DMS153 treated with DMSO at 0.1 percent for 48 hours (cell line): ENCODE measurements around the gene PLD6.
"Not testable (repeated sequence)": the region's sequence is repeated elsewhere in the genome, so short reads cannot be mapped to it uniquely, and the experiment has no call there.

ENCODE experiments used
- DNase-seq: peaks from one replicate; lab custom pipeline; 2025; ENCODE audit not compliant: unreplicated experiment; lab: John Stamatoyannopoulos, UW

Gene PLD6

GRCh38 chr17:17179371-17179827 lies 26.7 kb downstream of the PLD6 start:
- no peak for DNase-seq

- no peak for DNase-seq
These were observed 29.0 kb downstream of the PLD6 start for GRCh38 chr17:17177176-17177575.

- no peak for DNase-seq
These were observed 29.8 kb downstream of the PLD6 start for GRCh38 chr17:17176341-17176740.

- DNase-seq: no peak
These were observed 30.2 kb downstream of the PLD6 start for GRCh38 chr17:17175917-17176316.

- DNase-seq: no peak
These were observed 30.8 kb downstream of the PLD6 start for GRCh38 chr17:17175340-17175739.

DNA sequence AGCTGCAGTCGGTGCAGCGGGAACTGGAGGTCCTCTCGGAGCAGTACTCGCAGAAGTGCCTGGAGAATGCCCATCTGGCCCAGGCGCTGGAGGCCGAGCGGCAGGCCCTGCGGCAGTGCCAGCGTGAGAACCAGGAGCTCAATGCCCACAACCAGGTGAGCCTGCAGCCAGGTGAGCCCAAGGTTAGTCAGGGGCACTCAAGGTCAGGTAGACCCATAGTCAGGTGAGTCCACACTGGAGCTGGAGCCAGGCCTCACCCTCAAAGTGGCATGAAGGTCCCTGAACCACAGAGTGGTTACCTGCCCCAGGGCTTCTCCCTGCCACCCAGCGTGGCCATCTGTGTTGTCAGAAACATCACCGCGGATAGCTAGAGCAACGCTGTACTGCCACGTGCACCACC lies 32.2 kb downstream of the PLD6 start:
- no peak for DNase-seq

DNA sequence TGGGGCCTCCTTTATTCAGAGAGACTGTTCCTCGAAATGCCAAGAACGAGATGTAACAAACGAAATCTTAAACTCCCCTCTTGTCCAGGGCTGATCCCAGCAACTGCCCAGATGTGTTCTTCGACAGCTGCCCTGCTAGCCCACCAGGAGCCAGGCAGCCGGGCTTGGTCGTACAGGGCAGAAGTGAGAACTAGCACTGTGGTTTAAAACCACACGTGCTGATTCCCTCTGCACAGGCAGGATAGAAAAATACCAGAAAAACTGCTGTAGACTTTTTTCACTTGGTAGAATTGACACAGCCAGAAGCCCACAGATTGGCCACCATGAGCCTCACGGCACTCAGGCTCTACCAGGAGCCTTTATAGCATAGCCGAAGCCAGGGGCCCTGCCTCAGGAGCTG lies 33.1 kb downstream of the PLD6 start:
- DNase-seq: no peak

DNA sequence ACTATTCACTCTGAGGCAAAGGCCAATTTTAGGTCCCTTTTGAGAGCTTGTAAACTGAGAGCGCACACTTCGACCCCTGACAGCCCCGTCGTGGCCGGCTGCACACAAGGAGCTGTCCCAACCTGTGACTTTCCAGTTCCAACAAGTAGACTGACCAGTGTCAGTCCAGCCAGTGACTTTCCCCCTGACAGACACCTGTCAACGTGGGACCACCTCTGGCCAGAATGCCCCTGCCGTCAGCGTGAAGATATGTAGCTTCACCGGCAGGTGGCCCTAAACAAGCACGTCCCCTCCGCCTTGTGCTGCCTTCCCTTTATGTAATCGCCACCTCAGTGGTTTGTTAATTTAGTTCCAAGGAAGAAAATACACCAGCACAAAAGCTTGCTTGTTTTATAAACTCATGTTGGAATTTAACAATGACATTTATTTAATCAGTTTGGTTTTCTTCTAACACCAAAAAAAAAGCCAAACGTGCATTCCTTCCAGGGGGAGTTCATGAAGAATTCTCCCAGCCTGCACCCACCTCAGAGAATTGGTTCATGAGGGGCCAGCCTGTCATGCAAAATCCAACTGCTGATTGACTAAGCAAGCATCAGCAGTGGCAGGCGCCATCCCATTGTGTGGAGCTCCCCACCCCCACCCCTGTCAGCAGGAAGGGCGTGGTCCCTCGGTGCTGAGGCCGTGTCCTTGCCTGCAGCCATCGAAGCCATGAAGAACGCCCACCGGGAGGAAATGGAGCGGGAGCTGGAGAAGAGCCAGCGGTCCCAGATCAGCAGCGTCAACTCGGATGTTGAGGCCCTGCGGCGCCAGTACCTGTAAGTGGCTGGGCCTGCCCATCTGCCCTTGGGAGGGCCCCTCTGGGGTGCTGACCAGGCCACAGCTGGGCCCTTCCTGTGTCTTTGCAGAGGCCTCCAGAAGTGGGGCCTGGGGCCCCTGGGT lies 33.9 kb downstream of the PLD6 start:
- no peak for DNase-seq

DNA sequence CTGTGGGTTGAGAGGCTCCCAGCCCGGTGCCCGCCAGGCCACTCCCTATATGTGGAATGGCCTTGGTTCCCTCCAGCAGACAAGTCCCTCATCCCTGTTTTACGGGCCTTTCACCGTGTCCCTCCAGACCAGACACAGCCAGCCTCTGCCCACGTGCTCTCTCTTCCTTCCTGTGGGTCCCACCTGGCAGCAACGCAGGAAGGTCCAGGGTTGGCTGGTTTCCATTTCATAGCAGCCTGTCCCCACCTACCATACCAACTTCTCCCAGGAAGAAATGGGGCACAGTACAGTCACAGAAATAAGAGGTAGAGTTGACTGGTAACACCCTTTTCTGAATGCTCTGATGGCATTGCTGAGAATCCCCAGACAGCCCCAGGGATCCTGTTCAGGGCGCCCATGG lies 34.9 kb downstream of the PLD6 start:
- DNase-seq: no peak

DNA sequence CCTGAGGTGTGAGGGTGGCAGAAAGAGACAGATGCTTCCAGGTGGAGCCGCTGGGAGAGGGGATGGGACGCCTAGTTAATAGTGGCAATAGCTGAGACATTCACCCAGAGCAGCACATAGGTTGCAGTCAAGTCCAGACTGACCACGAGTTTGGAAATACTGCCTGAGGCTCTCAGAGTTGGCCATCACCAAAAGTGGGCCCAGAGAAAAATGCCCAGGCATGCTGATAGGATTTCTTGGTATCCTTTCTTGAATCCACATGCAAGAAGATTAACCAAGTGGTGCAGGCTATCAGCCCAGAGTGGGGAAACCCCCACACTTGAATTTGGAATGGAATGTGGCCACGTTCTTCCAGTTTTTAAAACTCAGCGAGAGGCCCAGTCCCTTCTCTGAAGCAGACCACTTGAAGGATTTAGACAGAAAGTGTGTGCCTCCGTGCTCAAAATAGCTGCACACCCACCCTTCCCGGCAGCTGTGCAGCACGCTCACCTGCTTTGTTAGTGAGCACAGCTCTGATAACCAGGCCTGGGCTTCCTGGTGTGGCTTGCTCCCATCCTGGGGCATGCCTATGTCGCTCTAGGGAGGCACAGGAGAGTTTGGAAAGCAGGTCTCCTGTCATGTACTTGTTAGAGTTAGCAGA lies 35.7 kb downstream of the PLD6 start:
- no peak for DNase-seq

DNA sequence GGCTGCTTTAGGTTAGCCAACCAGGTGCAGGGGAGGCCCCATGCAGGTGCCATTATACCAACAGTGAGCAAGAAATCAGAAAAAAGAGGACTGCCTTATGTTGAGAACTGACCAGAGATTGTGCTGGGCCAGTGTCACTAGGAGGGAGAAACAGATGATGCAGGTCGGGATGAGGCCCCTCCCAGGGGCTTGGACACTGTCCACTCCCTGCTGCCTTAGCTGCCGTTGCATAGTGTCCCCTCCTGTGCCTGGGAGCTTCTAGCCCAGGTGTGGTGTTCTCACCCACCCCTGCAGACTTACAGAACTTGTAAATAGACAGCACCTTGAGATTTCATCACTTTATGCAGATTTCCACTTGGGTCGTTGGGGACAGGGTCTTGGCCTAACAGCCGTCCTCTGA lies 36.7 kb downstream of the PLD6 start:
- no peak for DNase-seq

DNA sequence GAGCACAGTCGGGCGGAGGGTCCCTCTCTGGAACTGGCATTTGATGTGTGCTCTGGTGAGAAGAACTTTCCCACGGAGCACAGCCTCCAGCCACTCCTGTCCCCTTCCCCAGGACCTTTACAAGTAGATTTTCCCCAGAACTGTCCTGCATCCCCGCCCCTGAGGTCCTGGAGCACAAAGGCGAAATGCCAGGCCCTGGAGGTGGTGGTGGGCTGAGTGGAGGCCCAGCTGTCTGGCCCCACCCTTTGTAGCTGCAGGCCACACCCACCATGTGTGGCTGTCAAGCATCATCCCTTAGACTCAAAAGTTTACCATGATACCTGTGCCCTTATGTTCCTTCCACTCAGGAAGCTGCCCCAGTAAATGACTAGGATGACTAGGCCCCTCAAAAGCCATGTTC lies 37.7 kb downstream of the PLD6 start:
- no peak for DNase-seq

DNA sequence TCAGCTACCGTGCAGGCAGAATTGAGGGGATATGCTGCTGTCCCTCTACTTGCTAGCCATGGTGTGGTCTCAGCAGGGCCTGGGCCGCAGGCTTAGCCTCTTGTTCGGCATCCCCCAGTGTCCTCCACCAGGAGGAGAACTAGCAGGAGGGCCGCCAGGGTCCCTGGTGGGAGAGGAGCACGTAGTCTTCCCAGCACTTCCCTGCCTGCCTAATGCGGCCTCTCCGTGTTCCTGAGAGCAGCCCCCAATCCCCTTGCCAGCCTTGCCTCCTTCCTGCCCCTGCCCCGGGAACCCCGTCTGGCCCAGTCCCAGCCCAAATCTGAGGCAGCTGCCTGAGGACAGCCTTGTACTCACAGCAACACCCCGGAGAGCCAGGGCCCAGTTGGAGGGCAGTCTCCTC lies 38.1 kb downstream of the PLD6 start:
- DNase-seq: no peak

DNA sequence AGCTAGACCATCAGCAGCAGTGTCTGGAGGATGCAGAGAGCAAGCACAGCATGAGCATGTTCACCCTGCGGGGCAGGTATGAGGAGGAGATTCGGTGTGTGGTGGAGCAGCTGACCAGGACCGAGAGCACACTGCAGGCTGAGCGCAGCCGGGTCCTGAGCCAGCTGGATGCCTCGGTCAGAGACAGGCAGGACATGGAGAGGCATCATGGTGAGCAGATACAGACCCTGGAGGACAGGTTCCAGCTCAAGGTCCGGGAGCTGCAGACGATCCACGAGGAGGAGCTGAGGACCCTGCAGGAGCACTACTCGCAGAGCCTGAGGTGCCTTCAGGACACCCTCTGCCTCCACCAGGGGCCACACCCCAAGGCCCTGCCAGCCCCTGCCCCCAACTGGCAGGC lies 38.8 kb downstream of the PLD6 start:
- DNase-seq: no peak

DNA sequence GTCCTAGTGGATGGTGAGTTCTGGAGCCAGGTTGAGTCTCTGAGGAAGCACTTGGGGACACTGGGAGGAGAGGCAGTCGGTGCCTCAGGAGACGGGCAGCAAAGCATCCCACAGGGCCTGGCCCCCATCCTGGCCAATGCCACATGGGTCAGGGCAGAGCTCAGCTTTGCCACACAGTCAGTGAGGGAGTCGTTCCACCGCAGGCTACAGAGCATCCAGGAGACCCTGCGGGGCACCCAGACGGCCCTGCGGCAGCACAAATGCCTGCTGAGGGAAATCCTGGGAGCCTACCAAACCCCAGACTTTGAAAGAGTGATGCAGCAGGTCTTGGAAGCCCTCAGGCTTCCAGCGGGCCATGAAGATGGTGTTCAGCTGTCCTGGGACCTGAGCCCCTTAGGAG lies 39.7 kb downstream of the PLD6 start:
- DNase-seq: no peak

GRCh38 chr17:17165666-17166308 lies 40.3 kb downstream of the PLD6 start:
- no peak for DNase-seq

DNA sequence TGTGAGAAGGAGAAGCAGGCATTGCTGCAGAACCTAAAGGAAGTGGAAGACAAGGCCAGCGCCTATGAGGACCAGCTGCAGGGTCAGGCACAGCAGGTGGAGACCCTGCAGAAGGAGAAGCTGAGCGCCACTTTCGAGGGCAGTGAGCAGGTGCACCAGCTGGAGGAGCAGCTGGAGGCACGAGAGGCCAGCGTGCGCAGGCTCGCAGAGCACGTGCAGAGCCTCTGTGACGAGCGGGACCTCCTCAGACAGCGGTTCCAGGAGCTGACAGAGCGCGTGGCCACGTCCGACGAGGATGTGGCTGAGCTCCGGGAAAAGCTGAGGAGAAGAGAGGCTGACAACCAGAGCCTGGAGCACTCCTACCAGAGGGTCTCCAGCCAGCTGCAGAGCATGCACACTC lies 41.5 kb downstream of the PLD6 start:
- no peak for DNase-seq

GRCh38 chr17:17164156-17164555 lies 42.0 kb downstream of the PLD6 start:
- no peak for DNase-seq

GRCh38 chr17:17161759-17162158 lies 44.4 kb downstream of the PLD6 start:
- DNase-seq: no peak

GRCh38 chr17:17161121-17161520 lies 45.0 kb downstream of the PLD6 start:
- DNase-seq: no peak

- no peak for DNase-seq
These were observed 46.6 kb downstream of the PLD6 start for GRCh38 chr17:17159571-17159970.

- not testable (repeated sequence) for DNase-seq
These were observed 47.6 kb downstream of the PLD6 start for GRCh38 chr17:17158506-17158905.
